ENCODE results near the gene ZNF273.
"Not testable (repeated sequence)": the region's sequence is repeated elsewhere in the genome, so short reads cannot be mapped to it uniquely, and the experiment has no call there.

Gene ZNF273

DNA sequence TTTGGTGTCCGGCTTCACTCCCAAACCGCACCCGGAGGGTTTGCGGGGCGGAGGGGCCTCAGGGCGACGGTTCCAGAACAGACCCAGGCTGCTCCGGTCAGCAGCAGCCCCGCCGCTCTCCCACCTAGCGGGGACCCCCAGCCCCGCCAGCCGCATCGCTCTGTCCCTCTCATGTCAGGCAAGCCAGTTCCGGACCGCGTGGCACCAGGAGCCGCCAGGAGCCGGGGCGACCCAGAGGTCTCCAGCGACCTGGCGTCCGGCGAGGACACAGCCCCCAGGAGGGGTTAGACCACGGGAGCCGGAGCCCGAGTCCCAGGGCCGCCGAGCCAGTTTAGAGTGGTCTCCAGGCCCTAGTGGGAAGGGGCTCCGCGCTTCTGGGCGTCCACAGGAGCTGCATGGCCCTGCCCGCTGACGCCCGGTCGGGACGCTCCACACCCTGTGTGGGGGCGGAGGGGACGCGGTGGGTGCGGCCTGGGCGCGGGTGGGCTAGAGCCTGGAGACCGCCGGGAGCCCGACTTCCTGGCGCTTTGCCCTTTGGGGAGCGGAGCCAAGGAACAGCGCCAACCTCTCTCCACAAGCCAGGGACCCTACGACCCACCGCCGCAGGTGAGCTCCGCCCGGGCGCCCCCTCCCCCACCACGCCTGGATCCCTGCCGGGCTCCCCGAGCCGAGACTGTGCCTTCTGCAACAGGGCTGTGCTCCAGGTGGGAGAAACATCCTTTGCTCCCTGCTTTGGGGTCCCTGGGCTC, 44.4 kb downstream of the ZNF273 start:
- no peak for DNase-seq

DNA sequence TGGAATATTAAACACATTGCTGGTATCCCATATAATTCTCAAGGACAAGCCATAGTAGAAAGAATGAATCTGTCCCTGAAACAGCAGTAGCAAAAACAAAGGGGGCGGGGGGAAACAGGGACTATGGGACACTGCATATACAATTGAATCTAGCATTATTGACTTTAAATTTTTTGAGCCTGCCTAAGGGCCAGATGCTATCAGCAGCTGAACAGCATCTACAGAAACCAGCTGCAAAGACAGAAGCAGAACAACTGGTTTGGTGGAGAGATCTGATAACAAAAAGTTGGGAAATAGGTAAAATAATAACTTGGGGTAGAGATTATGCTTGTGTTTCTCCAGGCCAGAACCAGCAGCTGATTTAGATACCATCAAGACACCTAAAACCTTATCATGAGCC, 45.7 kb downstream of the ZNF273 start:
- not testable (repeated sequence) for DNase-seq

DNA sequence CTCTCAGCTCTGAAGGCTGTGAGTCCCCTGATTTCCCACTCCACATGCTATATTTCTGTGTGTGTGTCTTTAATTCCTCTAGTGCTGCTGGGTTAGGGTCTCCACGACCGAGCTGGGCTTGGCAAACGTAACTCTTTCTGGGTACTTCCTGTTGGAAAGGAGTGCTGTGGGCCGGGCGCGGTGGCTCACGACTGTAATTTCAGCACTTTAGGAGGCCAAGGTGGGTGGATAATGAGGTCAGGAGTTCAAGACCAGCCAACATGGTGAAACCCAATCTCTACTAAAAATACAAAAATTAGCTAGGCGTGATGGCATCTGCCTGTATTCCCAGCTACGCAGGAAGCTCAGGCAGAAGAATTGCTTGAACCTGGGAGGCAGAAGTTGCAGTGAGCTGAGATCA, 47.6 kb downstream of the ZNF273 start:
- DNase-seq, result not testable (repeated sequence)

DNA sequence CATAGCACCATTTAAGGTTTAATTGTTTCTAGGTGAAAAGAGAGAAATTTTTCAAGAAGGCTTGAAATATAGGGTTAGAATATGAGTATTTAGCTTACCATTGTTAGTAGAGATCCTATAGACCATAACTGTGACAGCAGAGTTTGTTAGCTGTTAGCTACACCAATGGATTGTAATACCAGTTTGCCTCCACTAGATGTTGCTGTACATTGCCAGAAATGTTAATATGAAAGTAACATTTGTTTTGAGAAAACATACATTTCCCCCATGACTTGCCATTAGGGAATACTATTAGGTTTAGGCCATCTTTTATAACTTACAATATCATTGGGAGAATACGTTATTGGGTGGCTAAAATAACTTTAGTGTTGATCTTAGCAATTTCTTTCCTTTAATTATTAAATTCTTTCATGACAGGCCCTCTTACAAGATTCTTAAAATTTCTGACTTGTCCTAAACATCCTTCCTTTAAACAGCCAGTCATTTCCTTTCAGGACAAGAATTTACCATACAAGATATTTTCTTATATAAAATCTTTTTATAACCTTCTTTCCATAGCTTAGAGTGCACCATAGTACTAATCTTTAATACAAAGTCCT, 48.3 kb downstream of the ZNF273 start:
- DNase-seq, result no peak

DNA sequence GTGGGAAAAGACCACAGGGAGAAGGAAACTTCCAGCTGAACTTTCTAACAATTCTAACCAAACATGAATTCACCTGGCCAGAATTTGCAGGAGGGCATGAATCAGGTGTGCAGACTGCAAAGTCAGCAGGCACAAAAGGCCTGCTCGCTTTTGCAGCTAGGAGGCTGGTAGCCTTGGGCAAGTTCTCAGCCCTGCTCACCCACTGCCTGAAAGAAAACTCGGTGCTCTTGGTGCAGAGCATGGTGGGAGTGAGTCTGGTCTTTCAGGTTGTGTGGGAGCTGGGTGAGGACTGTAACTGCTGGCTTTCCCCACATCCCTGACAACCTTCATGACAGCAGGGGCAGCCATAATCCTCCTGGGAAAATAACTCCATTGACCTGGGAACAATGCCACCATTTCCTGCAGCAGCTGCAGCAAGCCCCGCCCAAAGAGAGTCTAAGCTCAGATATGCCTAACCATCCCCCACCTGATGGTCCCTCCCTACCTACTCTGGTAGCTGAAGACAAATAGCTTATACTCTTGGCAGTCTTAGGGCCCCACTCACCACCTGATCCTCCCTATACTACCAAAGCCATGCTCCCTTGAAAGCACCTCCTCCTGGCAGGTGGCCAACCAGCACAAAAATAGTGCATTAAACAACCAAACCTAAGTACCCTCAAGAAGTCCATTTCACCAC, 56.1 kb downstream of the ZNF273 start:
- peak; percentile 37 for DNase-seq

DNA sequence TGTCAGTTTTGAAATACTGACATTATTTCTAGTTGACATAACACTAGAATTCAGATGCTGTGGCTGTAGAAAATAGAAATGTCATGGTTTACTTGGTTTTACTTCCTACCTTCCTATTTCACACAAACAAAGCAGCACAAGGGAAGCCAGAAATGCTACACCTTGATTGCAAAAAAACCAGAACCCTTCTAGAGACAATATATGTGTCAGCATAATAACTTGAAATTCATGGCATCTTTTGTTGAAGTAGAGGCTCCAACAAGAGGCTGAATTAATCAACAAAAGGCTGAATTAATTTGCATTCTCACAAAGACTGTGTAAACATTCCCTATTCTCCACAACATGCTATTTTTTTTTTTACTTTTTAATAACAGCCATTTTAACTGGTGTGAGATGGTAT, 62.5 kb downstream of the ZNF273 start:
- no peak for DNase-seq

DNA sequence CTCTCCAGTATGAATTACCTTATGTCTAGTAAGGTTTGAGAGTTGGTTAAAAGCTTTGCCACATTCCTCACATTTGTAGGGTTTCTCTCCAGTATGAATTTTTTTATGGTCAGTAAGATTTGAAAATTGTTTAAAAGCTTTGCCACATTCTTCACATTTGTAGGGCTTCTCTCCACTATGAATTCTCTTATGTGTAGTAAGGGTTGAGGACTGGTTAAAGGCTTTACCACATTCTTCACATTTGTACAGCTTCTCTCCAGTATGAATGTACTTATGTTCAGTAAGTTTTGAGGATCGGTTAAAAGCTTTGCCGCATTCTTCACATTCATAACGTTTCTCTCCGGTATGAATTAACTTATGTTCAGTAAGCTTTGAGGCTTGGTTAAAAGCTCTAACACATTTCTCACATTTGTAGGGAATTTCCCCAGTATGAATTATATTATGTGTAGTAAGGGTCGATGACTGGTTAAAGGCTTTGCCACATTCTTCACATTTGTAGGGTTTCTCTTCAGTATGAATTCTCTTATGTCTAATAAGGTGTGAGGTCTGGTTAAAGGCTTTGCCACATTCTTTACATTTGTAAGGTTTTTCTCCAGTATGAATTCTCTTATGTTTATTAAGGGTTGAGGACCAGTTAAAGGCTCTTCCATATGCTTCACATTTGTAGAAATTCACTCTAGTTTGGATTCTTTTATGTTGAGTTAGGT, 75.6 kb downstream of the ZNF273 start:
- no peak for DNase-seq

Data from NCI-H2107 (cell line).